K562 (cell line): ENCODE results near the gene PIEZO2. TPM values are rescaled to one million over a fixed set of nuclear protein-coding genes. Genes with fewer than 3 reads are reported as not detected.

Experiments used
- ATAC-seq: fragments of 200-7000 bp; cut with Tn5 transposase; 3 replicates; pipeline ENCODE4 v1.9.1; 2020; ENCODE audit warnings: moderate library complexity
- BruUV-seq: library from RNA; stranded (reverse); fragments of 400-500 nt; replicated peaks from 2 replicates; lab custom pipeline; 2021; lab: Mats Ljungman, UMichigan
- CTCF ChIA-PET: fragments of 300-600 bp; formaldehyde crosslinking; extraction: SDS; loops from one replicate; lab custom pipeline; 2021; ENCODE audit warnings: low intra/inter-chr PET ratio; lab: Yijun Ruan, JAX
- POLR2A ChIA-PET: fragments of 300-600, 350-650 bp; sonication (Branson Sonifier 250); formaldehyde crosslinking; extraction: SDS; loops from one replicate; lab custom pipeline; 2021; ENCODE audit warnings: antibody characterized with exemption, inconsistent platforms; lab: Yijun Ruan, JAX
- DNase-seq, 4 experiments: peaks; one replicate each; pipeline versions ENCODE4 v3.0.0 to v3.0.0-alpha.2; 2011 to 2018; ENCODE audit warnings: low spot score in 3 of 4, mixed read lengths in 3 of 4; ENCODE audit errors: extremely low read depth in 1 of 4
- FAIRE-seq: peaks from 2 replicates; lab custom pipeline; 2011; peaks lifted over from hg19 to GRCh38; lab: Jason Lieb, UNC
- H2AFZ ChIP-seq: 2 replicates; pipeline ENCODE4 v1.6.0; 2011; ENCODE audit warnings: low read depth, low read length, control low read depth, inconsistent platforms
- H3K27ac ChIP-seq: fragments of 200-600 bp; 3 replicates; pipeline ENCODE4 v1.8.0; 2011; ENCODE audit warnings: low read depth, mild to moderate bottlenecking, control low read depth, inconsistent platforms, low read length, moderate library complexity, mixed read lengths; ENCODE audit errors: extremely low read depth
- H3K27me3 ChIP-seq, 2 experiments: fragments of 300-600 bp in 1 of 2; 2 replicates in 1 of 2; 3 replicates in 1 of 2; pipeline versions ENCODE4 v1.6.0 to v1.8.0; 2011; ENCODE audit warnings: inconsistent platforms in 2 of 2, low read length in 2 of 2, mild to moderate bottlenecking in 1 of 2, mixed read lengths in 1 of 2, moderate library complexity in 1 of 2; ENCODE audit not compliant: control insufficient read depth in 2 of 2, insufficient read depth in 2 of 2
- H3K36me3 ChIP-seq: fragments of 300-600 bp; 3 replicates; pipeline ENCODE4 v1.8.0; 2011; ENCODE audit warnings: mild to moderate bottlenecking, low read length, inconsistent platforms; ENCODE audit not compliant: control insufficient read depth, insufficient read depth
- H3K4me1 ChIP-seq, 2 experiments: fragments of 200-600 bp in 1 of 2; replicated peaks in 1 of 2; 2 replicates in 1 of 2; 3 replicates in 1 of 2; pipeline versions ENCODE4 v1.5.1 to v1.8.0; 2011; ENCODE audit warnings: inconsistent platforms in 2 of 2, low read length in 2 of 2, mild to moderate bottlenecking in 1 of 2, mixed read lengths in 1 of 2, moderate library complexity in 1 of 2; ENCODE audit not compliant: control insufficient read depth in 2 of 2, insufficient read depth in 2 of 2
- H3K4me2 ChIP-seq: 2 replicates; pipeline ENCODE4 v1.6.1; 2011; ENCODE audit warnings: low read length, control low read depth, inconsistent platforms, mixed read lengths; ENCODE audit not compliant: insufficient read depth
- H3K4me3 ChIP-seq: fragments of 200-600 bp; sonication (generic), shearing (Covaris generic); 2 replicates; pipeline ENCODE4 v1.5.1; 2016; ENCODE audit warnings: control low read depth, inconsistent platforms
- H3K79me2 ChIP-seq: fragments of 200-600 bp; 3 replicates; pipeline ENCODE4 v1.8.0; 2011; ENCODE audit warnings: low read length, inconsistent platforms; ENCODE audit not compliant: control insufficient read depth, insufficient read depth
- H3K9ac ChIP-seq, 2 experiments: 2 replicates each; pipeline versions ENCODE4 v1.6.0 to v1.6.1; 2011; ENCODE audit warnings: low read depth in 2 of 2, low read length in 2 of 2, control low read depth in 1 of 2, inconsistent platforms in 1 of 2, mild to moderate bottlenecking in 1 of 2, mixed read lengths in 1 of 2; ENCODE audit not compliant: insufficient read depth in 1 of 2
- H3K9me1 ChIP-seq: one replicate; pipeline ENCODE4 v1.6.0; 2011; ENCODE audit warnings: inconsistent platforms, mild to moderate bottlenecking, low read length, moderate library complexity; ENCODE audit not compliant: control insufficient read depth, insufficient read depth
- H3K9me3 ChIP-seq: replicated peaks from 2 replicates; pipeline ENCODE4 v1.5.1; 2011; ENCODE audit warnings: low read depth, low read length, inconsistent platforms; ENCODE audit not compliant: control insufficient read depth, insufficient read depth
- H4K20me1 ChIP-seq: replicated peaks from 2 replicates; pipeline ENCODE4 v1.6.1; 2011; ENCODE audit warnings: low read length, inconsistent platforms, mixed read lengths; ENCODE audit not compliant: control insufficient read depth, insufficient read depth
- KAT7 ChIP-seq: sonication (generic); formaldehyde crosslinking; IDR thresholded peaks from 2 replicates; pipeline ENCODE4 v1.8.0; 2022; ENCODE audit warnings: missing genetic modification reagents, mild to moderate bottlenecking, borderline replicate concordance
- RB1 ChIP-seq: fragments of 450-650 bp; IDR thresholded peaks from 2 replicates; pipeline ENCODE4 v1.6.1; 2017; ENCODE audit warnings: low read depth, mild to moderate bottlenecking
- RFX1 ChIP-seq: fragments of 450-650 bp; IDR thresholded peaks from 2 replicates; pipeline ENCODE4 v1.6.1; 2016; ENCODE audit warnings: mild to moderate bottlenecking, moderate library complexity
- RHOXF2B ChIP-seq: fragments of 250-450 bp; sonication (Bioruptor Pico); conservative IDR thresholded peaks from 2 replicates; pipeline ENCODE4 v1.5.1; 2021
- SAFB ChIP-seq: fragments of 200-400 bp; formaldehyde crosslinking; IDR thresholded peaks from 2 replicates; pipeline ENCODE4 v1.6.1; 2017; ENCODE audit warnings: low read depth, low read length, borderline replicate concordance
- SIX5 ChIP-seq, 2 experiments: IDR thresholded peaks; 2 replicates each; pipeline ENCODE4 v1.6.1; 2011; ENCODE audit warnings: low read length in 2 of 2, borderline replicate concordance in 1 of 2, low read depth in 1 of 2, mild to moderate bottlenecking in 1 of 2, moderate library complexity in 1 of 2; ENCODE audit not compliant: insufficient read depth in 1 of 2
- STAT5A ChIP-seq: IDR thresholded peaks from 2 replicates; pipeline ENCODE4 v1.6.1; 2012; ENCODE audit warnings: low read length, inconsistent platforms, borderline replicate concordance
- ZNF431 ChIP-seq: sonication (generic); formaldehyde crosslinking; IDR thresholded peaks from 2 replicates; pipeline ENCODE4 v1.8.0; 2022; ENCODE audit warnings: mild to moderate bottlenecking, missing genetic modification reagents
- WGBS: fragments of 100-300 bp; shearing (Covaris generic); methylation state at CpG from one replicate; pipeline ENCODE4 v1.1.6; 2016; ENCODE audit warnings: low coverage, mixed read lengths; ENCODE audit not compliant: insufficient coverage; ENCODE audit errors: missing lambda C conversion rate; 5-methylcytosine and 5-hydroxymethylcytosine counted together
- in situ Hi-C: fragments of 300-500 bp; cut with MboI; formaldehyde crosslinking; loops from 4 replicates; pipeline ENCODE4 v1.15.0; 2018; ENCODE audit warnings: inconsistent platforms, mixed read lengths
- intact Hi-C: fragments of 100-400 bp; cut with micrococcal nuclease; formaldehyde crosslinking; loops from 2 replicates; pipeline ENCODE4 v1.14.2; 2022
- polyA plus RNA-seq, 8 experiments: library from polyadenylated mRNA; depleted of rRNA in 4 of 8; stranded (reverse) in 5 of 8; unstranded in 3 of 8; fragments of >200 nt; fragmentation: Nextera tagmentation in 2 of 8; fragmentation: Illumina TruSeq in 1 of 8; extraction: Ambion mirVana in 2 of 8; extraction: Trizol in 1 of 8; gene quantifications; 2 replicates each; pipeline versions ENCODE4 v1.2.1 to v1.2.3, GENCODE V29; 2011 to 2014; ENCODE audit warnings: inconsistent platforms in 1 of 8, missing spikeins in 1 of 8
- total RNA-seq, 7 experiments: library from RNA; depleted of rRNA in 6 of 7; stranded (reverse); fragments of >200 nt in 6 of 7; fragmentation: Illumina TruSeq in 2 of 7; extraction: Trizol in 2 of 7; gene quantifications; 2 replicates each; pipeline versions ENCODE4 v1.2.1 to v1.2.3, GENCODE V29; 2011 to 2021; ENCODE audit warnings: low replicate concordance in 1 of 7
- TF ChIP-seq, protein P1 (sequence below): fragments of 450-650 bp; IDR thresholded peaks from 2 replicates; pipeline ENCODE4 v1.6.1; 2017; ENCODE audit warnings: mild to moderate bottlenecking, moderate library complexity

Gene PIEZO2
- total and polyA plus RNA-seq, 9 of the 15 experiments (the other 6 are each of a cell fraction or from before 2014, with no cell fraction given), result 0.54 to 4.1 (median 2.0) TPM

DNA sequence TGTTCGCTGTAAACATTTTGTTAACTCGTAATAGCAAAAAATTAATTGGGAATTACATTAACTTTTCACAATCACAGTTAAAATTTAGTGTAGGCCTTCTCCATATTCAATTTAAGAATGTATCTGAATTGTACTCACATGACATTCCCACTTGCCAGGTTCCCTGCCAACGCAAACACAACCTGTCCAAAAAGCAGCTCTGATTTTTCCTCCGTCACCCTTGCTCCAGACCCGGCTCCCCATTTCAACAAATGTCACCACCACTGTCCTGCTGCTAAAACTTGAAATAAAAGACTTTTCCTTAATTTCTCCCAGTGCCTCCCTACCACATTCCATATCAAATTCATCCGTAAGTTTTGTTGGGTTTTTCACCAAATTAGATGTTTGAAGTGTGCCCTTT, 120.3 kb downstream of the PIEZO2 start:
- no peak for ATAC-seq
- H3K9me1 ChIP-seq, result no peaks in the 10 kb centered on the region
- H3K4me2 ChIP-seq, result no peak overlapping the region
- H3K9ac ChIP-seq, result no peak overlapping the region
- H3K9me3 ChIP-seq, result no peaks in the 10 kb centered on the region
- peaks cover 0 to 14% of the 10 kb centered on the region in 2 experiments; a peak in 2 of 5 replicates for H3K27me3 ChIP-seq
- in situ Hi-C loops (no loop called here), intact Hi-C loops (no loop called here)
- H2AFZ ChIP-seq, result no peak overlapping the region
- no peaks in the 10 kb centered on the region for H3K4me1 ChIP-seq
- ChIA-PET CTCF (no interaction called here), POLR2A (interaction anchor here (0.9 kb wide), 1 partner anchor 32 kb away, joined by 4 read pairs; no protein-coding TSS in a partner anchor)
- no peak for FAIRE-seq
- H4K20me1 ChIP-seq, result no peaks in the 10 kb centered on the region
- BruUV-seq, result no TSS peak
- H3K79me2 ChIP-seq, result no peaks in the 10 kb centered on the region
- no peak overlapping the region for H3K27ac ChIP-seq
- WGBS, result 4% methylated on average over 6 of the region's 6 CpGs
- DNase-seq, result no peak
- no peak overlapping the region for H3K4me3 ChIP-seq
- no peaks in the 10 kb centered on the region for H3K36me3 ChIP-seq
- TF ChIP-seq RB1 (no peak), STAT5A (no peak), RFX1 (no peak), SIX5 (IDR thresholded peaks at IDR 0.05; ENCODE audit: borderline replicate concordance in 1 of 2, insufficient read depth in 1 of 2, low read depth in 1 of 2, low read length in 2 of 2) (no peak), ZNF431 (CRISPR knock-in tag) (no peak), SAFB (no peak), KAT7 (CRISPR knock-in tag) (no peak), RHOXF2B (CRISPR knock-in tag) (no peak)
- TF ChIP-seq, protein P1, sequence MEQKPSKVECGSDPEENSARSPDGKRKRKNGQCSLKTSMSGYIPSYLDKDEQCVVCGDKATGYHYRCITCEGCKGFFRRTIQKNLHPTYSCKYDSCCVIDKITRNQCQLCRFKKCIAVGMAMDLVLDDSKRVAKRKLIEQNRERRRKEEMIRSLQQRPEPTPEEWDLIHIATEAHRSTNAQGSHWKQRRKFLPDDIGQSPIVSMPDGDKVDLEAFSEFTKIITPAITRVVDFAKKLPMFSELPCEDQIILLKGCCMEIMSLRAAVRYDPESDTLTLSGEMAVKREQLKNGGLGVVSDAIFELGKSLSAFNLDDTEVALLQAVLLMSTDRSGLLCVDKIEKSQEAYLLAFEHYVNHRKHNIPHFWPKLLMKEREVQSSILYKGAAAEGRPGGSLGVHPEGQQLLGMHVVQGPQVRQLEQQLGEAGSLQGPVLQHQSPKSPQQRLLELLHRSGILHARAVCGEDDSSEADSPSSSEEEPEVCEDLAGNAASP, result no peak
